ENCODE data around the gene CASZ1. TPM values are rescaled to one million over a fixed set of nuclear protein-coding genes. Genes with fewer than 3 reads are reported as not detected.

Gene CASZ1
- total RNA-seq, 4 donors from 2014 or later = 39.1 to 215 (median 115) TPM

GRCh38 chr1:10806966-10807365, 10.5 kb upstream of the CASZ1 start:
- peaks cover 4% of the 10 kb centered on the region for H3K27me3 ChIP-seq
- no peak overlapping the region for H3K27ac ChIP-seq
- in situ Hi-C loops (cut with MboI; ENCODE audit: low pct_ligation_motif_present in 1 of 4, low pct_unique_long_range_greater_than_20kb in 1 of 4, low sequenced_read_pairs in 3 of 4) (no loop called here), intact Hi-C loops (cut with DNase I; ENCODE audit: low total_unique reads) (no loop called here)
- WGBS, 2 donors (ENCODE audit: low coverage in 1 of 2) = 87 to 98% methylated on average over 3 to 5 of the region's 5 CpGs
- H3K4me1 ChIP-seq = peaks cover 0 to 21% (median 15%) of the 10 kb centered on the region in 4 donors
- no peak for TF ChIP-seq EP300 (IDR thresholded peaks at IDR 0.05; ENCODE audit: low read depth)
- TF ChIP-seq POLR2A (IDR thresholded peaks at IDR 0.05) = no peak
- TF ChIP-seq CTCF (IDR thresholded peaks at IDR 0.05) = no peak
- TF ChIP-seq POLR2AphosphoS5 (IDR thresholded peaks at IDR 0.05) = no peak
- no peak for DNase-seq
- no peak overlapping the region for H3K4me3 ChIP-seq
- H3K9me3 ChIP-seq = no peaks in the 10 kb centered on the region
- H3K36me3 ChIP-seq = no peaks in the 10 kb centered on the region

- Histone ChIP-seq H3K27me3 (peaks cover 2% of the 10 kb centered on the region), H3K4me1 (peaks cover 0 to 21% (median 15%) of the 10 kb centered on the region in 4 donors), H3K4me3 (peak overlapping the region in 2 of 4 donors; percentile 4 to 9), H3K27ac (peak overlapping the region; percentile 82 to 93 (median 85)), H3K9me3 (no peaks in the 10 kb centered on the region), H3K36me3 (no peaks in the 10 kb centered on the region)
- in situ Hi-C loops (cut with MboI; ENCODE audit: low pct_ligation_motif_present in 1 of 4, low pct_unique_long_range_greater_than_20kb in 1 of 4, low sequenced_read_pairs in 3 of 4) (no loop called here), intact Hi-C loops (cut with DNase I; ENCODE audit: low total_unique reads) (no loop called here)
- TF ChIP-seq POLR2AphosphoS5 (IDR thresholded peaks at IDR 0.05) = peak in 2 of 3 donors; percentile 59 to 78
- TF ChIP-seq POLR2A (IDR thresholded peaks at IDR 0.05) = peak; percentile 57
- no peak for TF ChIP-seq EP300 (IDR thresholded peaks at IDR 0.05; ENCODE audit: low read depth)
- TF ChIP-seq CTCF (IDR thresholded peaks at IDR 0.05) = no peak
- WGBS, 2 donors (ENCODE audit: low coverage in 1 of 2) = 42 to 50% methylated on average over 3 to 21 of the region's 21 CpGs
- peak; percentile 90 for DNase-seq
Measured at GRCh38 chr1:10803971-10804820, 7.8 kb upstream of the CASZ1 start.

GRCh38 chr1:10802944-10803715, 6.7 kb upstream of the CASZ1 start:
- H3K4me1 ChIP-seq = peaks cover 0 to 21% (median 15%) of the 10 kb centered on the region in 4 donors
- H3K27ac ChIP-seq = peak overlapping the region; percentile 82 to 93 (median 85)
- intact Hi-C loops (cut with DNase I; ENCODE audit: low total_unique reads) = no loop called here
- H3K27me3 ChIP-seq = no peaks in the 10 kb centered on the region
- peak; percentile 11 for TF ChIP-seq POLR2A (IDR thresholded peaks at IDR 0.05)
- TF ChIP-seq EP300 (IDR thresholded peaks at IDR 0.05; ENCODE audit: low read depth) = no peak
- TF ChIP-seq POLR2AphosphoS5 (IDR thresholded peaks at IDR 0.05) = peak in 1 of 3 donors; percentile 29
- no peak for DNase-seq
- 30 to 40% methylated on average over 8 to 12 of the region's 12 CpGs for WGBS, 2 donors (ENCODE audit: low coverage in 1 of 2)
- H3K4me3 ChIP-seq = peak overlapping the region in 1 of 4 donors; percentile 15
- no peaks in the 10 kb centered on the region for H3K9me3 ChIP-seq
- in situ Hi-C loops (cut with MboI; ENCODE audit: low pct_ligation_motif_present in 1 of 4, low pct_unique_long_range_greater_than_20kb in 1 of 4, low sequenced_read_pairs in 3 of 4) = no loop called here
- no peaks in the 10 kb centered on the region for H3K36me3 ChIP-seq

- Histone ChIP-seq H3K9me3 (no peaks in the 10 kb centered on the region), H3K27me3 (peaks cover 6% of the 10 kb centered on the region), H3K4me1 (peaks cover 0 to 27% (median 19%) of the 10 kb centered on the region in 4 donors), H3K4me3 (no peak overlapping the region), H3K36me3 (no peaks in the 10 kb centered on the region), H3K27ac (no peak overlapping the region)
- TF ChIP-seq POLR2A (IDR thresholded peaks at IDR 0.05) (no peak), POLR2AphosphoS5 (IDR thresholded peaks at IDR 0.05) (no peak), CTCF (IDR thresholded peaks at IDR 0.05) (no peak), EP300 (IDR thresholded peaks at IDR 0.05; ENCODE audit: low read depth) (no peak)
- no peak for DNase-seq
- intact Hi-C loops (cut with DNase I; ENCODE audit: low total_unique reads) (no loop called here), in situ Hi-C loops (cut with MboI; ENCODE audit: low pct_ligation_motif_present in 1 of 4, low pct_unique_long_range_greater_than_20kb in 1 of 4, low sequenced_read_pairs in 3 of 4) (no loop called here)
- WGBS, 2 donors (ENCODE audit: low coverage in 1 of 2) = 82 to 90% methylated on average over 2 to 3 of the region's 3 CpGs
Measured at GRCh38 chr1:10800778-10801177, 4.3 kb upstream of the CASZ1 start.
